Liver (tissue), 9 donors: ENCODE measurements around the gene VWA5B2. TPM values are rescaled to one million over a fixed set of nuclear protein-coding genes. Genes with fewer than 3 reads are reported as not detected.

Experiments
- DNase-seq: peaks from one replicate; pipeline ENCODE4 v3.0.0-alpha.2; 2017; ENCODE audit warnings: low spot score
- H3K27ac ChIP-seq, 2 donors: one replicate each; pipeline ENCODE4 v1.7.0; 2013; ENCODE audit warnings: inconsistent platforms in 2 of 2, low read length in 2 of 2, control low read depth in 1 of 2, low read depth in 1 of 2, mild to moderate bottlenecking in 1 of 2
- H3K27me3 ChIP-seq, 4 donors: one replicate each; pipeline versions ENCODE4 v1.6.1 to v1.7.0; 2013; ENCODE audit warnings: low read length in 3 of 4, inconsistent platforms in 1 of 4, mild to moderate bottlenecking in 1 of 4, moderate library complexity in 1 of 4; ENCODE audit not compliant: control insufficient read depth in 4 of 4, insufficient read depth in 4 of 4
- H3K36me3 ChIP-seq, 4 donors: one replicate each; pipeline versions ENCODE4 v1.6.1 to v1.7.0; 2013; ENCODE audit warnings: low read length in 3 of 4, mild to moderate bottlenecking in 3 of 4, low read depth in 1 of 4, moderate library complexity in 1 of 4; ENCODE audit not compliant: control insufficient read depth in 4 of 4, insufficient read depth in 3 of 4
- H3K4me1 ChIP-seq, 4 donors: one replicate each; pipeline versions ENCODE4 v1.6.1 to v1.7.0; 2013; ENCODE audit warnings: low read length in 3 of 4, mild to moderate bottlenecking in 3 of 4, moderate library complexity in 1 of 4; ENCODE audit not compliant: control insufficient read depth in 4 of 4, insufficient read depth in 4 of 4
- H3K4me3 ChIP-seq, 3 donors: one replicate each; pipeline versions ENCODE4 v1.6.1 to v1.7.0; 2013; ENCODE audit warnings: low read length in 3 of 3, control low read depth in 1 of 3, low read depth in 1 of 3, mild to moderate bottlenecking in 1 of 3
- H3K9ac ChIP-seq, 2 donors: one replicate each; pipeline ENCODE4 v1.7.0; 2013; ENCODE audit warnings: low read length in 2 of 2, mild to moderate bottlenecking in 2 of 2, moderate library complexity in 2 of 2, control low read depth in 1 of 2, low read depth in 1 of 2
- H3K9me3 ChIP-seq, 4 donors: one replicate each; pipeline versions ENCODE4 v1.6.1 to v1.7.0; 2013; ENCODE audit warnings: low read length in 3 of 4; ENCODE audit not compliant: control insufficient read depth in 4 of 4
- EGR1 ChIP-seq, 2 donors: IDR thresholded peaks; 2 replicates each; pipeline ENCODE4 v1.6.1; 2016 to 2018; ENCODE audit warnings: antibody characterized with exemption in 2 of 2, low read depth in 2 of 2
- FOXA1 ChIP-seq: IDR thresholded peaks from 2 replicates; pipeline ENCODE4 v1.6.1; 2016; ENCODE audit warnings: antibody characterized with exemption
- FOXA2 ChIP-seq: IDR thresholded peaks from 2 replicates; pipeline ENCODE4 v1.6.1; 2016; ENCODE audit warnings: antibody characterized with exemption
- GABPA ChIP-seq, 2 donors: IDR thresholded peaks in 1 of 2; conservative IDR thresholded peaks in 1 of 2; 2 replicates each; pipeline ENCODE4 v1.6.1; 2016; ENCODE audit warnings: antibody characterized with exemption in 2 of 2, mild to moderate bottlenecking in 1 of 2, moderate library complexity in 1 of 2
- HNF4A ChIP-seq, 2 donors: conservative IDR thresholded peaks; 2 replicates each; pipeline ENCODE4 v1.6.1; 2016; ENCODE audit warnings: antibody characterized with exemption in 2 of 2, mild to moderate bottlenecking in 2 of 2
- HNF4G ChIP-seq: IDR thresholded peaks from 2 replicates; pipeline ENCODE4 v1.6.1; 2016; ENCODE audit warnings: antibody characterized with exemption
- JUND ChIP-seq, 2 donors: IDR thresholded peaks; 2 replicates each; pipeline ENCODE4 v1.6.1; 2016; ENCODE audit warnings: antibody characterized with exemption in 2 of 2
- MAX ChIP-seq: IDR thresholded peaks from 2 replicates; pipeline ENCODE4 v1.6.1; 2016; ENCODE audit warnings: antibody characterized with exemption
- NR2F2 ChIP-seq: IDR thresholded peaks from 2 replicates; pipeline ENCODE4 v1.6.1; 2016; ENCODE audit warnings: antibody characterized with exemption
- RAD21 ChIP-seq, 2 donors: IDR thresholded peaks; 2 replicates each; pipeline ENCODE4 v1.6.1; 2016; ENCODE audit warnings: antibody characterized with exemption in 2 of 2, mild to moderate bottlenecking in 2 of 2
- RXRA ChIP-seq, 2 donors: IDR thresholded peaks; 2 replicates each; pipeline ENCODE4 v1.6.1; 2017 to 2018; ENCODE audit warnings: antibody characterized with exemption in 2 of 2, mild to moderate bottlenecking in 1 of 2
- SP1 ChIP-seq: IDR thresholded peaks from 2 replicates; pipeline ENCODE4 v1.6.1; 2018; ENCODE audit warnings: antibody characterized with exemption, mild to moderate bottlenecking
- TAF1 ChIP-seq: conservative IDR thresholded peaks from 2 replicates; pipeline ENCODE4 v1.6.1; 2016; ENCODE audit warnings: antibody characterized with exemption, mild to moderate bottlenecking
- YY1 ChIP-seq: IDR thresholded peaks from 2 replicates; pipeline ENCODE4 v1.6.1; 2016; ENCODE audit warnings: antibody characterized with exemption, mild to moderate bottlenecking
- ZBTB33 ChIP-seq: IDR thresholded peaks from 2 replicates; pipeline ENCODE4 v1.6.1; 2016; ENCODE audit warnings: antibody characterized with exemption
- WGBS: extraction: QIAGEN DNeasy Blood & Tissue Kit; methylation state at CpG from one replicate; pipeline ENCODE4 v1.1.7; 2013; 5-methylcytosine and 5-hydroxymethylcytosine counted together
- polyA plus RNA-seq, 2 donors: library from polyadenylated mRNA; stranded (reverse) in 1 of 2; unstranded in 1 of 2; fragments of 200-250 nt in 1 of 2; fragments of >200 nt in 1 of 2; fragmentation: Nextera tagmentation in 1 of 2; extraction: Ambion mirVana in 1 of 2; gene quantifications; one replicate each; pipeline versions ENCODE4 v1.2.1 to v1.2.3, GENCODE V29; 2013 to 2015
- total RNA-seq, 2 donors: library from RNA; depleted of rRNA; stranded (reverse); fragments of >200 nt; gene quantifications; one replicate each; pipeline ENCODE4 v1.2.3, GENCODE V29; 2014
- TF ChIP-seq, protein P1 (sequence below): fragments of 150-350 bp; IDR thresholded peaks from 2 replicates; pipeline ENCODE4 v1.5.1; 2017; ENCODE audit warnings: improper control_type of control experiment, low read depth, low read length; ENCODE audit not compliant: missing input control
- TF ChIP-seq, protein P2 (sequence below): IDR thresholded peaks from 2 replicates; pipeline ENCODE4 v1.6.1; 2016; ENCODE audit warnings: antibody characterized with exemption, mild to moderate bottlenecking
- TF ChIP-seq, protein P3 (sequence below): IDR thresholded peaks from 2 replicates; pipeline ENCODE4 v1.6.1; 2016; ENCODE audit warnings: antibody characterized with exemption
- donor health status: healthy.
- donor health status: healthy.
- donor health status: healthy.
- donor health status: healthy.
- donor health status: healthy.

The VWA5B2 gene
- total and polyA plus RNA-seq, 4 donors = under 0.01 to 0.14 (median 0.08) TPM; not detected in 1

DNA sequence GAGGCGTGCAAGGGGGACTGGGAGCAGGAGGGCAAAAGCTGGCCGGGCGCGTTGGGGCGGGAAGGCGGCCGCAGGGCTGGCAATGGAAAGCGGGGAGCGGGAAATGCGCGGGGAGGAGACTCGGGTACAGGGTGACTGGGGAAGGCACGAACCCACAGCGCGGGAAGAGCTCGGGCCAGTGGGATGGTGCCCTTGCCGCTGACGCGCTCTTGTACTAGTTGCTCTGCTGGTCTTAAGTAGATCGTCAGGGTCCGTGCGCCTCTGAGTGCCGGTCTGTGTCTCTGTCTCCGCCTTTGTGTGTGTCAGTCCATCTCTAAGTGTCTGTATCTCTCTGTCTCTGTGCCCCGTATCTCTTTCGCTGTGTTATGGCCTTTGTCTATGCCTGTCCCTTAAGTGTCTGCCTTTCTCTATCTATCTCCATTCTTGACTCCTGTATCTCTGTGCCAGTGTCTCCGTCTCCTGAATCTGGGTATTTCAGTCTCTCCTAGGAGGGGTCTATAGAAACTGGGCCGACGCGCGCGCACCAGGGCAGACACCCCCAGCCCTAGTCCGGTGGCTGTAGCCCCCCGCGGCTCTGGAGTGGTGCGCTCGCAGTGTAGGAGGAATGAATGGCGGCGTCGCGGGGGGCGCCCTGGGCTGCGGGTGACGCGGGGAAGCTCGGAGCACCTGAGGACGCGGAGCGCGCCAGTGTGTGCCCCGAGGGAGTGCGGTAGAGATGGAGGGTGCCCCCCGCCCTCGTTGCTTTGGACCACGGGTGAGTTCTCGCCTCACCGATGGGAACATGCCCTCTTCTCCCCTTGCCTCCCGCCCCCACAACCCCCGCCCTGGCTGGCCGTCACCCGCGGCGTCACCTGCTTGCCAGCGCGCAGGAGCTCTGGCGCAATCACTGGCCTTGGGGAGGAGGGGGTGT lies 32.7 kb downstream of the VWA5B2 start:
- peak overlapping the region in 2 of 3 donors; percentile 9 to 67 for H3K4me3 ChIP-seq
- H3K9ac ChIP-seq = no peak overlapping the region
- H3K27ac ChIP-seq = no peak overlapping the region
- H3K4me1 ChIP-seq = peaks cover 9 to 29% (median 14%) of the 10 kb centered on the region in 4 donors
- peaks cover 0 to 5% (median 0%) of the 10 kb centered on the region in 4 donors for H3K36me3 ChIP-seq
- H3K27me3 ChIP-seq = no peaks in the 10 kb centered on the region
- TF ChIP-seq RAD21 (IDR thresholded peaks at IDR 0.05) (no peak), FOXA2 (no peak), GABPA (IDR thresholded peaks at IDR 0.05 in 1 of 2, conservative IDR thresholded peaks at IDR 0.05 in 1 of 2) (no peak), JUND (IDR thresholded peaks at IDR 0.05) (no peak), HNF4A (conservative IDR thresholded peaks at IDR 0.05) (peak in 1 of 2 donors; percentile 1), HNF4G (no peak), EGR1 (IDR thresholded peaks at IDR 0.05; ENCODE audit: low read depth in 2 of 2) (peak in 1 of 2 donors; percentile 18), SP1 (peak; percentile 16)
- TF ChIP-seq, protein P1, sequence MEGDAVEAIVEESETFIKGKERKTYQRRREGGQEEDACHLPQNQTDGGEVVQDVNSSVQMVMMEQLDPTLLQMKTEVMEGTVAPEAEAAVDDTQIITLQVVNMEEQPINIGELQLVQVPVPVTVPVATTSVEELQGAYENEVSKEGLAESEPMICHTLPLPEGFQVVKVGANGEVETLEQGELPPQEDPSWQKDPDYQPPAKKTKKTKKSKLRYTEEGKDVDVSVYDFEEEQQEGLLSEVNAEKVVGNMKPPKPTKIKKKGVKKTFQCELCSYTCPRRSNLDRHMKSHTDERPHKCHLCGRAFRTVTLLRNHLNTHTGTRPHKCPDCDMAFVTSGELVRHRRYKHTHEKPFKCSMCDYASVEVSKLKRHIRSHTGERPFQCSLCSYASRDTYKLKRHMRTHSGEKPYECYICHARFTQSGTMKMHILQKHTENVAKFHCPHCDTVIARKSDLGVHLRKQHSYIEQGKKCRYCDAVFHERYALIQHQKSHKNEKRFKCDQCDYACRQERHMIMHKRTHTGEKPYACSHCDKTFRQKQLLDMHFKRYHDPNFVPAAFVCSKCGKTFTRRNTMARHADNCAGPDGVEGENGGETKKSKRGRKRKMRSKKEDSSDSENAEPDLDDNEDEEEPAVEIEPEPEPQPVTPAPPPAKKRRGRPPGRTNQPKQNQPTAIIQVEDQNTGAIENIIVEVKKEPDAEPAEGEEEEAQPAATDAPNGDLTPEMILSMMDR = no peak
- DNase-seq = no peak
- no peaks in the 10 kb centered on the region for H3K9me3 ChIP-seq
- WGBS = 2% methylated on average over 66 of the region's 66 CpGs

DNA sequence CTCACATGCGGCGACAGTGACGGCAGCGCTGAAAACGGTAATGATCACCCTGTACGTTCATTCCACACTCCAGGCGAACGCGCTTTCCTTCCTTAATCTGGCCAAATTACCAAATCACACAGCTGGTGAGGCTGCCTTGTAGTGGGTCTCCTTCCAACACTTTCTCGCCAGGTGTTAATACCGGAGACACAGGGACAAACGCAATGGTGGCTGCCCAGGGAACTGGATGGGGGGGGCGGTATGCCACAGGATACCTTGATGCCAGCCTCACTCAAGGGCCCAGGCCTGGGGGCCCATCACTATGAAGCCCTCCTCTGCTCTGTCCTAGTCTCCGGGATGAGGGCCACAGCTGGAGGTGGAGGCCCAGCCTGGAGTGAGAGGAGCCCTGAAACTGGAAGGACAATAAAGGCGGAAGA lies 33.4 kb downstream of the VWA5B2 start:
- H3K4me1 ChIP-seq = peaks cover 9 to 29% (median 14%) of the 10 kb centered on the region in 4 donors
- 20% methylated on average over 15 of the region's 15 CpGs for WGBS
- H3K36me3 ChIP-seq = peaks cover 0 to 5% (median 0%) of the 10 kb centered on the region in 4 donors
- H3K27ac ChIP-seq = no peak overlapping the region
- DNase-seq = no peak
- no peak for TF ChIP-seq SP1
- TF ChIP-seq HNF4G = no peak
- no peak for TF ChIP-seq RAD21 (IDR thresholded peaks at IDR 0.05)
- no peak for TF ChIP-seq MAX
- TF ChIP-seq, protein P1 = no peak
- no peak for TF ChIP-seq HNF4A (conservative IDR thresholded peaks at IDR 0.05)
- no peak for TF ChIP-seq YY1
- TF ChIP-seq, protein P2, sequence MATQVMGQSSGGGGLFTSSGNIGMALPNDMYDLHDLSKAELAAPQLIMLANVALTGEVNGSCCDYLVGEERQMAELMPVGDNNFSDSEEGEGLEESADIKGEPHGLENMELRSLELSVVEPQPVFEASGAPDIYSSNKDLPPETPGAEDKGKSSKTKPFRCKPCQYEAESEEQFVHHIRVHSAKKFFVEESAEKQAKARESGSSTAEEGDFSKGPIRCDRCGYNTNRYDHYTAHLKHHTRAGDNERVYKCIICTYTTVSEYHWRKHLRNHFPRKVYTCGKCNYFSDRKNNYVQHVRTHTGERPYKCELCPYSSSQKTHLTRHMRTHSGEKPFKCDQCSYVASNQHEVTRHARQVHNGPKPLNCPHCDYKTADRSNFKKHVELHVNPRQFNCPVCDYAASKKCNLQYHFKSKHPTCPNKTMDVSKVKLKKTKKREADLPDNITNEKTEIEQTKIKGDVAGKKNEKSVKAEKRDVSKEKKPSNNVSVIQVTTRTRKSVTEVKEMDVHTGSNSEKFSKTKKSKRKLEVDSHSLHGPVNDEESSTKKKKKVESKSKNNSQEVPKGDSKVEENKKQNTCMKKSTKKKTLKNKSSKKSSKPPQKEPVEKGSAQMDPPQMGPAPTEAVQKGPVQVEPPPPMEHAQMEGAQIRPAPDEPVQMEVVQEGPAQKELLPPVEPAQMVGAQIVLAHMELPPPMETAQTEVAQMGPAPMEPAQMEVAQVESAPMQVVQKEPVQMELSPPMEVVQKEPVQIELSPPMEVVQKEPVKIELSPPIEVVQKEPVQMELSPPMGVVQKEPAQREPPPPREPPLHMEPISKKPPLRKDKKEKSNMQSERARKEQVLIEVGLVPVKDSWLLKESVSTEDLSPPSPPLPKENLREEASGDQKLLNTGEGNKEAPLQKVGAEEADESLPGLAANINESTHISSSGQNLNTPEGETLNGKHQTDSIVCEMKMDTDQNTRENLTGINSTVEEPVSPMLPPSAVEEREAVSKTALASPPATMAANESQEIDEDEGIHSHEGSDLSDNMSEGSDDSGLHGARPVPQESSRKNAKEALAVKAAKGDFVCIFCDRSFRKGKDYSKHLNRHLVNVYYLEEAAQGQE = no peak
- no peak for TF ChIP-seq RXRA (IDR thresholded peaks at IDR 0.05)
- no peak for TF ChIP-seq JUND (IDR thresholded peaks at IDR 0.05)
- TF ChIP-seq ZBTB33 = no peak
- TF ChIP-seq FOXA2 = no peak
- TF ChIP-seq TAF1 = no peak
- TF ChIP-seq FOXA1 = no peak
- no peak for TF ChIP-seq EGR1 (IDR thresholded peaks at IDR 0.05; ENCODE audit: low read depth in 2 of 2)
- TF ChIP-seq, protein P3, sequence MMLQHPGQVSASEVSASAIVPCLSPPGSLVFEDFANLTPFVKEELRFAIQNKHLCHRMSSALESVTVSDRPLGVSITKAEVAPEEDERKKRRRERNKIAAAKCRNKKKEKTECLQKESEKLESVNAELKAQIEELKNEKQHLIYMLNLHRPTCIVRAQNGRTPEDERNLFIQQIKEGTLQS = no peak
- no peak for TF ChIP-seq NR2F2
- no peak for TF ChIP-seq GABPA (IDR thresholded peaks at IDR 0.05 in 1 of 2, conservative IDR thresholded peaks at IDR 0.05 in 1 of 2)
- H3K4me3 ChIP-seq = peak overlapping the region in 1 of 3 donors; percentile 67
- no peaks in the 10 kb centered on the region for H3K27me3 ChIP-seq
- H3K9ac ChIP-seq = no peak overlapping the region
- no peaks in the 10 kb centered on the region for H3K9me3 ChIP-seq
